K562 (cell line): Measurements from ENCODE around the gene RSPH1. TPM values are rescaled to one million over a fixed set of nuclear protein-coding genes. Genes with fewer than 3 reads are reported as not detected.

Experiments used
- CBX5 ChIP-seq: IDR thresholded peaks from 2 replicates; pipeline ENCODE4 v1.6.1; 2014; ENCODE audit warnings: low read depth, borderline replicate concordance
- CEBPB ChIP-seq: fragments of 450-650 bp; IDR thresholded peaks from 2 replicates; pipeline ENCODE4 v1.6.1; 2016; ENCODE audit warnings: missing genetic modification characterization, missing compliant biosample characterization
- NFIC ChIP-seq: fragments of 450-650 bp; IDR thresholded peaks from 2 replicates; pipeline ENCODE4 v1.6.1; 2017; ENCODE audit warnings: mild to moderate bottlenecking, inconsistent platforms
- PYGO2 ChIP-seq: fragments of 450-650 bp; IDR thresholded peaks from 2 replicates; pipeline ENCODE4 v1.6.1; 2016; ENCODE audit warnings: mild to moderate bottlenecking, missing genetic modification characterization, moderate library complexity, missing compliant biosample characterization
- SMARCB1 ChIP-seq: IDR thresholded peaks from 2 replicates; pipeline ENCODE4 v1.6.1; 2011; ENCODE audit warnings: improper control_type of control experiment, low read depth; ENCODE audit not compliant: insufficient read length
- SMC3 ChIP-seq: conservative IDR thresholded peaks from 2 replicates; pipeline ENCODE4 v1.6.1; 2011; ENCODE audit warnings: low read depth, low read length, improper control_type of control experiment; ENCODE audit not compliant: insufficient read depth
- XRCC3 ChIP-seq: fragments of 450-650 bp; IDR thresholded peaks from 2 replicates; pipeline ENCODE4 v1.6.1; 2017; ENCODE audit warnings: mild to moderate bottlenecking, moderate library complexity
- ZNF316 ChIP-seq: fragments of 450-650 bp; IDR thresholded peaks from 2 replicates; pipeline ENCODE4 v1.6.1; 2016
- ZNF431 ChIP-seq: sonication (generic); formaldehyde crosslinking; IDR thresholded peaks from 2 replicates; pipeline ENCODE4 v1.8.0; 2022; ENCODE audit warnings: mild to moderate bottlenecking, missing genetic modification reagents
- ZNF766 ChIP-seq: fragments of 200-800 bp; sonication (Bioruptor generic); conservative IDR thresholded peaks from 2 replicates; pipeline ENCODE4 v1.6.1; 2016; ENCODE audit warnings: missing genetic modification characterization, missing compliant biosample characterization
- ZZZ3 ChIP-seq: fragments of 450-650 bp; IDR thresholded peaks from 2 replicates; pipeline ENCODE4 v1.6.1; 2016; ENCODE audit warnings: antibody characterized with exemption, mild to moderate bottlenecking, moderate library complexity
- polyA plus RNA-seq, 8 experiments: library from polyadenylated mRNA; depleted of rRNA in 4 of 8; stranded (reverse) in 5 of 8; unstranded in 3 of 8; fragments of >200 nt; fragmentation: Nextera tagmentation in 2 of 8; fragmentation: Illumina TruSeq in 1 of 8; extraction: Ambion mirVana in 2 of 8; extraction: Trizol in 1 of 8; gene quantifications; 2 replicates each; pipeline versions ENCODE4 v1.2.1 to v1.2.3, GENCODE V29; 2011 to 2014; ENCODE audit warnings: inconsistent platforms in 1 of 8, missing spikeins in 1 of 8
- total RNA-seq, 7 experiments: library from RNA; depleted of rRNA in 6 of 7; stranded (reverse); fragments of >200 nt in 6 of 7; fragmentation: Illumina TruSeq in 2 of 7; extraction: Trizol in 2 of 7; gene quantifications; 2 replicates each; pipeline versions ENCODE4 v1.2.1 to v1.2.3, GENCODE V29; 2011 to 2021; ENCODE audit warnings: low replicate concordance in 1 of 7
- TF ChIP-seq, protein P1 (sequence below): fragments of 250-450 bp; sonication (Bioruptor Pico); IDR thresholded peaks from 2 replicates; pipeline ENCODE4 v1.4.0; 2020; ENCODE audit warnings: mild to moderate bottlenecking, moderate library complexity, borderline replicate concordance
- TF ChIP-seq, protein P2 (sequence below): sonication (generic); formaldehyde crosslinking; IDR thresholded peaks from 2 replicates; pipeline ENCODE4 v1.8.0; 2022; ENCODE audit warnings: mild to moderate bottlenecking, missing genetic modification reagents
- TF ChIP-seq, protein P3 (sequence below): fragments of 250-450 bp; sonication (Bioruptor Pico); IDR thresholded peaks from 2 replicates; pipeline ENCODE4 v1.5.0; 2020; ENCODE audit warnings: mild to moderate bottlenecking, borderline replicate concordance
- TF ChIP-seq, protein P4 (sequence below): IDR thresholded peaks from 2 replicates; pipeline ENCODE4 v1.6.1; 2014; ENCODE audit warnings: antibody characterized with exemption

Gene RSPH1
- total and polyA plus RNA-seq, 9 of the 15 experiments (the other 6 are each of a cell fraction or from before 2014, with no cell fraction given): 0.17 TPM; not detected in 8

DNA sequence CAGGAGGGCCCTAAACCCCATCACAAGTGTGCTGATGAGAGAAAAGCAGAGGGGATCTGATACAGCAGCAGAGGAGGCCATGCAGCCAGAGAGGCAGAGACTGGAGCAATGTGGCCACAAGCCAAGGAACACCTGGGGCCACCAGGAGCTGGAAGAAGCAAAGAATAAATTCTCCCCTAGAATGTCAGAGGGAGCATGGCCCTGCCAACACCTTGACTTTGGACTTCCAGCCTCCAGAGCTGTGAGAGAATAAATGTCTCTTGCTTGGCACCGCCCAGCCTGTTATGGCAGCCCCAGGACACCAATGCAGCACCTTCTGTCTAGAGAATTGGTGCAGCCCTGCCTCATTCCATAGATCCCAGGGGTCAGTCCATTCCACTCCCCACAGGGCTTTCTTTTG lies 67.0 kb downstream of the RSPH1 start (continued):
- TF ChIP-seq, protein P1, sequence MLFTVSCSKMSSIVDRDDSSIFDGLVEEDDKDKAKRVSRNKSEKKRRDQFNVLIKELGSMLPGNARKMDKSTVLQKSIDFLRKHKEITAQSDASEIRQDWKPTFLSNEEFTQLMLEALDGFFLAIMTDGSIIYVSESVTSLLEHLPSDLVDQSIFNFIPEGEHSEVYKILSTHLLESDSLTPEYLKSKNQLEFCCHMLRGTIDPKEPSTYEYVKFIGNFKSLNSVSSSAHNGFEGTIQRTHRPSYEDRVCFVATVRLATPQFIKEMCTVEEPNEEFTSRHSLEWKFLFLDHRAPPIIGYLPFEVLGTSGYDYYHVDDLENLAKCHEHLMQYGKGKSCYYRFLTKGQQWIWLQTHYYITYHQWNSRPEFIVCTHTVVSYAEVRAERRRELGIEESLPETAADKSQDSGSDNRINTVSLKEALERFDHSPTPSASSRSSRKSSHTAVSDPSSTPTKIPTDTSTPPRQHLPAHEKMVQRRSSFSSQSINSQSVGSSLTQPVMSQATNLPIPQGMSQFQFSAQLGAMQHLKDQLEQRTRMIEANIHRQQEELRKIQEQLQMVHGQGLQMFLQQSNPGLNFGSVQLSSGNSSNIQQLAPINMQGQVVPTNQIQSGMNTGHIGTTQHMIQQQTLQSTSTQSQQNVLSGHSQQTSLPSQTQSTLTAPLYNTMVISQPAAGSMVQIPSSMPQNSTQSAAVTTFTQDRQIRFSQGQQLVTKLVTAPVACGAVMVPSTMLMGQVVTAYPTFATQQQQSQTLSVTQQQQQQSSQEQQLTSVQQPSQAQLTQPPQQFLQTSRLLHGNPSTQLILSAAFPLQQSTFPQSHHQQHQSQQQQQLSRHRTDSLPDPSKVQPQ (CRISPR knock-in tag): no peak
- TF ChIP-seq, protein P2, sequence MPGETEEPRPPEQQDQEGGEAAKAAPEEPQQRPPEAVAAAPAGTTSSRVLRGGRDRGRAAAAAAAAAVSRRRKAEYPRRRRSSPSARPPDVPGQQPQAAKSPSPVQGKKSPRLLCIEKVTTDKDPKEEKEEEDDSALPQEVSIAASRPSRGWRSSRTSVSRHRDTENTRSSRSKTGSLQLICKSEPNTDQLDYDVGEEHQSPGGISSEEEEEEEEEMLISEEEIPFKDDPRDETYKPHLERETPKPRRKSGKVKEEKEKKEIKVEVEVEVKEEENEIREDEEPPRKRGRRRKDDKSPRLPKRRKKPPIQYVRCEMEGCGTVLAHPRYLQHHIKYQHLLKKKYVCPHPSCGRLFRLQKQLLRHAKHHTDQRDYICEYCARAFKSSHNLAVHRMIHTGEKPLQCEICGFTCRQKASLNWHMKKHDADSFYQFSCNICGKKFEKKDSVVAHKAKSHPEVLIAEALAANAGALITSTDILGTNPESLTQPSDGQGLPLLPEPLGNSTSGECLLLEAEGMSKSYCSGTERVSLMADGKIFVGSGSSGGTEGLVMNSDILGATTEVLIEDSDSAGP: no peak
- TF ChIP-seq ZZZ3 (no peak), ZNF766 (no peak), CBX5 (no peak), SMC3 (no peak), NFIC (no peak), ZNF316 (no peak), PYGO2 (tag) (no peak), SMARCB1 (no peak), CEBPB (tag) (no peak), XRCC3 (no peak), ZNF431 (no peak)
- TF ChIP-seq, protein P3, sequence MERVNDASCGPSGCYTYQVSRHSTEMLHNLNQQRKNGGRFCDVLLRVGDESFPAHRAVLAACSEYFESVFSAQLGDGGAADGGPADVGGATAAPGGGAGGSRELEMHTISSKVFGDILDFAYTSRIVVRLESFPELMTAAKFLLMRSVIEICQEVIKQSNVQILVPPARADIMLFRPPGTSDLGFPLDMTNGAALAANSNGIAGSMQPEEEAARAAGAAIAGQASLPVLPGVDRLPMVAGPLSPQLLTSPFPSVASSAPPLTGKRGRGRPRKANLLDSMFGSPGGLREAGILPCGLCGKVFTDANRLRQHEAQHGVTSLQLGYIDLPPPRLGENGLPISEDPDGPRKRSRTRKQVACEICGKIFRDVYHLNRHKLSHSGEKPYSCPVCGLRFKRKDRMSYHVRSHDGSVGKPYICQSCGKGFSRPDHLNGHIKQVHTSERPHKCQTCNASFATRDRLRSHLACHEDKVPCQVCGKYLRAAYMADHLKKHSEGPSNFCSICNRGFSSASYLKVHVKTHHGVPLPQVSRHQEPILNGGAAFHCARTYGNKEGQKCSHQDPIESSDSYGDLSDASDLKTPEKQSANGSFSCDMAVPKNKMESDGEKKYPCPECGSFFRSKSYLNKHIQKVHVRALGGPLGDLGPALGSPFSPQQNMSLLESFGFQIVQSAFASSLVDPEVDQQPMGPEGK (CRISPR knock-in tag): no peak
- TF ChIP-seq, protein P4, sequence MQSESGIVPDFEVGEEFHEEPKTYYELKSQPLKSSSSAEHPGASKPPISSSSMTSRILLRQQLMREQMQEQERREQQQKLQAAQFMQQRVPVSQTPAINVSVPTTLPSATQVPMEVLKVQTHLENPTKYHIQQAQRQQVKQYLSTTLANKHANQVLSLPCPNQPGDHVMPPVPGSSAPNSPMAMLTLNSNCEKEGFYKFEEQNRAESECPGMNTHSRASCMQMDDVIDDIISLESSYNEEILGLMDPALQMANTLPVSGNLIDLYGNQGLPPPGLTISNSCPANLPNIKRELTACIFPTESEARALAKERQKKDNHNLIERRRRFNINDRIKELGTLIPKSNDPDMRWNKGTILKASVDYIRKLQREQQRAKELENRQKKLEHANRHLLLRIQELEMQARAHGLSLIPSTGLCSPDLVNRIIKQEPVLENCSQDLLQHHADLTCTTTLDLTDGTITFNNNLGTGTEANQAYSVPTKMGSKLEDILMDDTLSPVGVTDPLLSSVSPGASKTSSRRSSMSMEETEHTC: no peak
